Body of pancreas (tissue), 4 donors: ENCODE measurements around the gene CPLX1. TPM values are rescaled to one million over a fixed set of nuclear protein-coding genes. Genes with fewer than 3 reads are reported as not detected.

Experiments
- ATAC-seq: fragments of 150-250 bp; one replicate; pipeline ENCODE4 v1.9.1; 2016
- DNase-seq, 4 donors: peaks; one replicate each; pipeline ENCODE4 v3.0.0-alpha.2; 2019
- H3K27ac ChIP-seq, 4 donors: fragments of 200-600 bp; sonication (generic); 1 replicate in 3 of 4; 2 replicates in 1 of 4; pipeline versions ENCODE4 v1.5.1 to v1.6.1; 2016 to 2019; ENCODE audit warnings: mild to moderate bottlenecking in 1 of 4, mixed read lengths in 1 of 4, moderate library complexity in 1 of 4
- H3K27me3 ChIP-seq, 2 donors: fragments of 200-600 bp; sonication (generic); one replicate each; pipeline ENCODE4 v1.6.0; 2016; ENCODE audit warnings: mild to moderate bottlenecking in 1 of 2
- H3K36me3 ChIP-seq, 2 donors: fragments of 200-600 bp; sonication (generic); replicated peaks in 1 of 2; 2 replicates each; pipeline ENCODE4 v1.5.1; 2016; ENCODE audit warnings: low read depth in 2 of 2; ENCODE audit not compliant: insufficient read depth in 1 of 2
- H3K4me1 ChIP-seq: fragments of 200-600 bp; sonication (generic); one replicate; pipeline ENCODE4 v1.6.0; 2016
- H3K4me3 ChIP-seq, 2 donors: fragments of 200-600 bp; sonication (generic); 1 replicate in 1 of 2; 2 replicates in 1 of 2; pipeline ENCODE4 v1.5.1; 2016 to 2019
- H3K9me3 ChIP-seq, 3 donors: fragments of 200-600 bp; sonication (generic); 1 replicate in 2 of 3; 2 replicates in 1 of 3; pipeline ENCODE4 v1.5.1; 2016
- CTCF ChIP-seq, 7 experiments: fragments of 450-650 bp in 4 of 7; fragments of 200-600 bp in 3 of 7; sonication (generic) in 3 of 7; IDR thresholded peaks; one replicate each; pipeline ENCODE4 v1.5.1; 2016 to 2019; ENCODE audit warnings: antibody characterized with exemption in 7 of 7
- POLR2A ChIP-seq, 3 donors: fragments of 450-650 bp; IDR thresholded peaks; one replicate each; pipeline ENCODE4 v1.6.1; 2016; ENCODE audit warnings: antibody characterized with exemption in 3 of 3, mild to moderate bottlenecking in 2 of 3
- WGBS, 2 donors: methylation state at CpG; one replicate each; pipeline ENCODE4 v1.1.5; 2017; 5-methylcytosine and 5-hydroxymethylcytosine counted together
- intact Hi-C: fragments of 100-400 bp; cut with DNase I; formaldehyde crosslinking; loops from one replicate; pipeline ENCODE4 v1.15.1; 2023
- total RNA-seq, 2 donors: library from RNA; depleted of rRNA; stranded (reverse); fragments of >200 nt; gene quantifications; one replicate each; pipeline ENCODE4 v1.1.0, GENCODE V29; 2016

The CPLX1 gene
- total RNA-seq, 2 donors from 2014 or later, result 0.52 to 2.0 TPM

GRCh38 chr4:821181-821591, 4.7 kb downstream of the CPLX1 start:
- Histone ChIP-seq H3K36me3 (no peaks in the 10 kb centered on the region), H3K27ac (no peak overlapping the region), H3K4me3 (no peak overlapping the region), H3K27me3 (peaks cover 0 to 17% of the 10 kb centered on the region in 2 donors), H3K9me3 (no peaks in the 10 kb centered on the region), H3K4me1 (peaks cover 11% of the 10 kb centered on the region)
- TF ChIP-seq CTCF (IDR thresholded peaks at IDR 0.05) (no peak), POLR2A (IDR thresholded peaks at IDR 0.05) (no peak)
- ATAC-seq (no peak), DNase-seq (no peak)
- intact Hi-C loops, result no loop called here
- 57 to 67% methylated on average over 13 to 22 of the region's 22 CpGs for WGBS, 2 donors

- DNase-seq (no peak), ATAC-seq (no peak)
- Histone ChIP-seq H3K27me3 (peaks cover 0 to 14% of the 10 kb centered on the region in 2 donors), H3K4me3 (no peak overlapping the region), H3K36me3 (no peaks in the 10 kb centered on the region), H3K27ac (no peak overlapping the region), H3K9me3 (no peaks in the 10 kb centered on the region), H3K4me1 (peaks cover 12% of the 10 kb centered on the region)
- WGBS, 2 donors, result 50 to 73% methylated on average over 2 to 20 of the region's 24 CpGs
- no peak for TF ChIP-seq CTCF (IDR thresholded peaks at IDR 0.05)
- TF ChIP-seq POLR2A (IDR thresholded peaks at IDR 0.05), result no peak
- intact Hi-C loops, result no loop called here
Measured at GRCh38 chr4:820230-821172, 5.4 kb downstream of the CPLX1 start.

GRCh38 chr4:819401-820229, 6.3 kb downstream of the CPLX1 start:
- WGBS, 2 donors, result 73 to 87% methylated on average over 15 to 20 of the region's 20 CpGs
- Histone ChIP-seq H3K36me3 (no peaks in the 10 kb centered on the region), H3K27ac (no peak overlapping the region), H3K4me1 (peaks cover 9% of the 10 kb centered on the region), H3K9me3 (no peaks in the 10 kb centered on the region), H3K27me3 (peaks cover 0 to 5% of the 10 kb centered on the region in 2 donors), H3K4me3 (no peak overlapping the region)
- no peak for TF ChIP-seq CTCF (IDR thresholded peaks at IDR 0.05)
- TF ChIP-seq POLR2A (IDR thresholded peaks at IDR 0.05), result no peak
- intact Hi-C loops, result no loop called here
- no peak for ATAC-seq
- DNase-seq, result no peak

GRCh38 chr4:818106-818921, 7.6 kb downstream of the CPLX1 start:
- Histone ChIP-seq H3K4me1 (peaks cover 9% of the 10 kb centered on the region), H3K9me3 (no peaks in the 10 kb centered on the region), H3K4me3 (no peak overlapping the region), H3K27me3 (peaks cover 0 to 4% of the 10 kb centered on the region in 2 donors), H3K27ac (no peak overlapping the region), H3K36me3 (no peaks in the 10 kb centered on the region)
- intact Hi-C loops, result no loop called here
- ATAC-seq (no peak), DNase-seq (no peak)
- 83 to 91% methylated on average over 14 to 39 of the region's 42 CpGs for WGBS, 2 donors
- TF ChIP-seq POLR2A (IDR thresholded peaks at IDR 0.05), result no peak
- no peak for TF ChIP-seq CTCF (IDR thresholded peaks at IDR 0.05)
